ENCODE results near the gene CRADD. TPM values are rescaled to one million over a fixed set of nuclear protein-coding genes. Genes with fewer than 3 reads are reported as not detected.

The CRADD gene
- total RNA-seq, 6 donors from 2014 or later = 13.7 to 40.7 (median 29.0) TPM

DNA sequence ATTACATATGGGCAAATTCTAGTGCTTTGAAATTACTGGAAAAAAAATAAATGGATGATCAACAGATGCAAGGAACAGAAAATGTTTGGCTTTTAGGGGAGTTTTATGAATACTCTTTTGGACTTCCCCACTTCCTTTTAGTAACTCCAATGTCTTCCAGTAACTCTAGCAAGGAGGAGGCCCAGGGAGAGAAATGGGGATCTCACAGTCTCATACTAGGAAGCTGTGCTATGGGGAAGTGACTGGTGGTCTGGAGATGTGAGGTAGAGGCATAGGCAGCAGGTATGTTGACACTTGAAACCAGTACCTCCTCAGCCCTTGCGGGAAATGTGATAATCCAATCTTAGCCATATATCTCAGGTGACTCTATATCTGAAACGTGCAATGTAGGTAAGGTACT is 68.1 kb downstream of the CRADD start:
- H3K27ac ChIP-seq = no peak overlapping the region
- no peak for ATAC-seq (ENCODE audit: low FRiP score in 2 of 2)

DNA sequence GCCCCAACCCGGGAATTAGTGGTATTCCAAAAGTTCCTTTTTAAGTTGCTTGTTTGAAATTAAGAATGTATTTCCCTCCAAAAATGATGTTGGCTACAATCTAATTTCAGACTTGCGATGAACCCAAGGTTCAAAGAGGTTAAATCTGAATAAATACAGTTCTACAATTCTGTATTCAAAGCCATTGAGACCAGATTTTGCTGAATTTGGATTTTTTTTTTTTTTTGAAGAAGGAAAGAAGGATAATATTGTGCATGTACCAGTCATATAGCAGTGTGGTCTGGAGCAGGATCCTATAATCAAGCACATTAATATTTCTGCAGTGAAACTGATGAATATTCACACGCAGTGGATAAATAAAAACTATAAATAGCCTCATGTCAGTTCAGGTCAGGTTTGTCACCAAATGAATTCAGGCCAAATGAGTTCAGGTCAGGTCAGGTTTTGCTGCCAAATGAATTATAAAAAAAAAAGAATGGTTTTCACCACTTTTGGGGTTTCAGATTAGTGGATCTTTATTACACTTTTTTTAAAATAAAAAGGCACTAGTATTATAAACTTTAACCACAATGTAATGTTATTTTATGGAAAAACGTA is 69.5 kb downstream of the CRADD start:
- Histone ChIP-seq H3K4me1 (peaks cover 22 to 40% (median 34%) of the 10 kb centered on the region in 4 donors), H3K4me3 (no peak overlapping the region), H3K27ac (no peak overlapping the region), H3K9me3 (no peaks in the 10 kb centered on the region), H3K36me3 (no peaks in the 10 kb centered on the region), H3K27me3 (no peaks in the 10 kb centered on the region)
- 83 to 86% methylated on average over 4 of the region's 4 CpGs for WGBS, 2 donors
- ATAC-seq (ENCODE audit: low FRiP score in 2 of 2) (no peak), DNase-seq (no peak)
- TF ChIP-seq POLR2A (IDR thresholded peaks at IDR 0.05) = no peak
- TF ChIP-seq EP300 (IDR thresholded peaks at IDR 0.05) = no peak

More for the DNA sequence above, 68.1 kb downstream of the CRADD start:
- no peaks in the 10 kb centered on the region for H3K9me3 ChIP-seq
- H3K4me3 ChIP-seq = no peak overlapping the region
- peaks cover 20 to 36% (median 29%) of the 10 kb centered on the region in 4 donors for H3K4me1 ChIP-seq
- no peaks in the 10 kb centered on the region for H3K36me3 ChIP-seq
- TF ChIP-seq POLR2A (IDR thresholded peaks at IDR 0.05) (no peak), POLR2AphosphoS5 (IDR thresholded peaks at IDR 0.05) (no peak), EP300 (IDR thresholded peaks at IDR 0.05) (no peak)
- TF ChIP-seq, protein P1, sequence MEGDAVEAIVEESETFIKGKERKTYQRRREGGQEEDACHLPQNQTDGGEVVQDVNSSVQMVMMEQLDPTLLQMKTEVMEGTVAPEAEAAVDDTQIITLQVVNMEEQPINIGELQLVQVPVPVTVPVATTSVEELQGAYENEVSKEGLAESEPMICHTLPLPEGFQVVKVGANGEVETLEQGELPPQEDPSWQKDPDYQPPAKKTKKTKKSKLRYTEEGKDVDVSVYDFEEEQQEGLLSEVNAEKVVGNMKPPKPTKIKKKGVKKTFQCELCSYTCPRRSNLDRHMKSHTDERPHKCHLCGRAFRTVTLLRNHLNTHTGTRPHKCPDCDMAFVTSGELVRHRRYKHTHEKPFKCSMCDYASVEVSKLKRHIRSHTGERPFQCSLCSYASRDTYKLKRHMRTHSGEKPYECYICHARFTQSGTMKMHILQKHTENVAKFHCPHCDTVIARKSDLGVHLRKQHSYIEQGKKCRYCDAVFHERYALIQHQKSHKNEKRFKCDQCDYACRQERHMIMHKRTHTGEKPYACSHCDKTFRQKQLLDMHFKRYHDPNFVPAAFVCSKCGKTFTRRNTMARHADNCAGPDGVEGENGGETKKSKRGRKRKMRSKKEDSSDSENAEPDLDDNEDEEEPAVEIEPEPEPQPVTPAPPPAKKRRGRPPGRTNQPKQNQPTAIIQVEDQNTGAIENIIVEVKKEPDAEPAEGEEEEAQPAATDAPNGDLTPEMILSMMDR (IDR thresholded peaks at IDR 0.05) = no peak
- H3K27me3 ChIP-seq = no peaks in the 10 kb centered on the region
- WGBS, 2 donors = 90 to 93% methylated on average over 2 of the region's 2 CpGs
- DNase-seq = no peak

DNA sequence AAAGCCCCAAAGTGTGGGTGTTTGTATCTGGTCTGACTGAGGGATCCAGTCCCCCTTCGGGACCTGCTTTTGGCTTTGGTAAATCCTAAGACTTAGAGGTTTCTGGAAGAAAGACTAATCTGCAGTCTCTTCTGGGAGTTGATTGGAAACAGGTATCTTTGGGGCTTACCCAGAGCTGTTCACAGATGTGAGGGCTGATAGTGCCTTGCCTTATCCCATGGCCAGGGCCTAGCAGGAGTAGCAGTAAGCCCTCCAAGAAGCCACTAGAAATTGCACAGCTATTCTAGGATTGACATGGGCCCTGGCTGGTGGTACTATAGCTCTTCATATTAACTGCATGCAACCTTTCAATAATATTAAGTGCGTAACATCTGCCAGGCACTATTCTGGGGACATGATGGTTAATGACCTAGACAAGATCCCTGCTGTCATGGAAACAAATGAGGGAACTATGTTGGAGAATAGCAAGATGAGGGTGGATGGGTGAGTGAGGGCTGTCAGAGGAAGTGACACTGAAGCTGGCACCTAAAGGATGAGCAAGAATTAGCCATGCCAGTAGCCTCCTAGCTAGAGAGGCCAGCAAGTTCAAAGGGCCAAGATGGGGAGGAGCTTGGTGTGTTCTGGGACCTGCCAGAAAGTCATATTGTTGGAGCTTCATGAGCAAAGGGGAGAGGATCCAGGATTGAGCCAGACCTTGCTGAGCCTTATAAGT is 71.7 kb downstream of the CRADD start:
- H3K27me3 ChIP-seq = no peaks in the 10 kb centered on the region
- WGBS, 2 donors = 94 to 100% methylated on average over 2 of the region's 2 CpGs
- TF ChIP-seq POLR2A (IDR thresholded peaks at IDR 0.05) = no peak
- TF ChIP-seq, protein P1 (IDR thresholded peaks at IDR 0.05) = no peak
- no peak for TF ChIP-seq EP300 (IDR thresholded peaks at IDR 0.05)
- no peak for TF ChIP-seq POLR2AphosphoS5 (IDR thresholded peaks at IDR 0.05)
- H3K4me1 ChIP-seq = peaks cover 17 to 32% (median 26%) of the 10 kb centered on the region in 4 donors
- DNase-seq (no peak), ATAC-seq (ENCODE audit: low FRiP score in 2 of 2) (no peak)
- H3K9me3 ChIP-seq = no peaks in the 10 kb centered on the region
- H3K27ac ChIP-seq = peak overlapping the region in 2 of 4 donors; percentile 57 to 75
- no peaks in the 10 kb centered on the region for H3K36me3 ChIP-seq
- H3K4me3 ChIP-seq = no peak overlapping the region

DNA sequence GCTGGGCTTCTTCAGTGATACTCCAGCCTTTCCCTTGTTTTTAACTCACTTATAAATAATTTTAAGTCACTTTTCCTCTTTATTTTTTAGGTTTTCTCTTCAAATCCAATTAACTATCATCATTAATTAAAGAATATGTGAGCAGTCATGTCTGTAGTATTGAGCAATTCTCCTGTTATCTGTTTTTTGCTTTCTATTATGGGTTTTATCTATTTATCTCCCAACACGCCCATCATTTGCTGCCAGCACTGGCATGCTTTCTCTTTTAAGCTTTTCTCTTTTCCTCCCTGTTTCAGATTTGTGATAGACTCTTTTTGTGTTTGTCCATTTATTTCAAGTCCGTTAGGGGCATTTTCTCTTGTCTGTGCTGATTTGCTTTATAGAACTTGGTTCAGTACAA is 72.3 kb downstream of the CRADD start:
- H3K4me3 ChIP-seq = no peak overlapping the region
- no peaks in the 10 kb centered on the region for H3K36me3 ChIP-seq
- TF ChIP-seq EP300 (IDR thresholded peaks at IDR 0.05) (no peak), POLR2A (IDR thresholded peaks at IDR 0.05) (no peak), POLR2AphosphoS5 (IDR thresholded peaks at IDR 0.05) (no peak)
- TF ChIP-seq, protein P1 (IDR thresholded peaks at IDR 0.05) = no peak
- H3K27ac ChIP-seq = peak overlapping the region in 2 of 4 donors; percentile 57 to 75
- ATAC-seq (ENCODE audit: low FRiP score in 2 of 2) (no peak), DNase-seq (no peak)
- peaks cover 0 to 5% (median 0%) of the 10 kb centered on the region in 4 donors for H3K9me3 ChIP-seq
- no peaks in the 10 kb centered on the region for H3K27me3 ChIP-seq
- H3K4me1 ChIP-seq = peaks cover 17 to 32% (median 26%) of the 10 kb centered on the region in 4 donors
- WGBS, 2 donors = 56% methylated on average over 2 of the region's 2 CpGs

DNA sequence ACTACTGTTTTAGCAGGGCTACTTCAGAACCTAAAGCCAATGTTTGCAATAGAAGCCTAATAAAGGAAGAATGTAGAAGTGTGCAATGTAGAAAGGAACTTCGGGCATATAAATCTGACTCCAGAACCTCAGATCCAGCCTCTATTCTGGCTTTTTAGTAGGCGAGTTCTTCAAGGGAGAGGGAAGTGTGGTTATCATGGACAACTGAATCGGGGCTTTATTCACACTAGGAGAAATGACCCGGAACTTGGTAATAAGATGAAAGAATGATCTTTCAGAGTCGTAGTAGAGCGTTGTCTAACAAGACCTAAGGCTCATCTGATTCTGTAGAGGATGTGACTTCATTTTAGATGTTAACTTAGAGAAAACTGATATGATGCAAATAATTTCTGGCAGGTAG is 72.9 kb downstream of the CRADD start:
- Histone ChIP-seq H3K4me3 (no peak overlapping the region), H3K27ac (peak overlapping the region in 2 of 4 donors; percentile 57 to 75), H3K9me3 (peaks cover 0 to 5% (median 0%) of the 10 kb centered on the region in 4 donors), H3K36me3 (no peaks in the 10 kb centered on the region), H3K27me3 (no peaks in the 10 kb centered on the region), H3K4me1 (peaks cover 17 to 32% (median 26%) of the 10 kb centered on the region in 4 donors)
- 86 to 88% methylated on average over 6 of the region's 6 CpGs for WGBS, 2 donors
- TF ChIP-seq EP300 (IDR thresholded peaks at IDR 0.05) = no peak
- ATAC-seq (ENCODE audit: low FRiP score in 2 of 2) (no peak), DNase-seq (no peak)
